ENCODE measurements around the gene HGS.

The HGS gene

DNA sequence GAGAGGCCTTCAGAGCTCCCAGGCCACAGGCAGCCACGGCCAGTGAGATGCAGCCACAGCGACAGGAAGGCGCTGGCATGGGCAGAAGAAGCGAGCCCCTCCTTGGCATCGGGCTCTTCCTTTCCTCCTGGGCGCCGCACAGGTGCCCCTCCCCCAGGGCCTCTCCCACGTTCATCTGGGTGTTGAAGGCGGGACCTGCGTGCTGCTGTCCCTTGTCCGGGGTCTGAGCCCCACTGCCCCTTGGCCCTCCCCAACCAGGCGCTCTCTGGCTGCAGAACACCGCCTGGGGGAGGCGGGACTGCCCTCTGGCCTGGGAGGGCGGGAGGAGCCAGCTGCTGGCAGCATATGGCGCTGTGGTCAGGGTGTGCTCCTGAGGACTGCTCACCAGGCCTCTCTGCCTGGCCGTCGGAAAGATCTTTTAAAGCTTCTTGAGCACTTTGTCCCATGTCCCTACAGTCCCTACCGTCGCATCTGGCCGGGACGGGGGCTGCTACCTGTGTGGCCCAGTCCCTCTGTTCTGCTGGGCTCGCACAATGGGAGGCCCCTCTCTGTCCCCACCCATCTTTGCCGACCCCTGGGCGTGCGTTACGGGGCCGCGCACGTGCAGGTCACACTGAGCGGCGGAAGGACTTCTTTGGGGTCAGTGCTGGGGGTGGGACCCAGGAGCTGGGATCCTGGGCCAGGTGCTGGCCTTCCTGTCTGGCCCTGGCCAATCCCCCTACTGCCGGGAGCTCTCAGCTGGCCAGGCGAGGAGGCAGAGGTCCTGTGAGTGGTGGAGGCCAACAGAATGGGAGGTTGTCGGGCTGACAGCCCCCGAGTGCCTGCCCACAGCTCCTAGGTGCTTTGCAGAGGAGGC is 30.0 kb downstream of the HGS start:
- intact Hi-C loops (cut with DNase I), result no loop called here
- DNase-seq, result no peak

DNA sequence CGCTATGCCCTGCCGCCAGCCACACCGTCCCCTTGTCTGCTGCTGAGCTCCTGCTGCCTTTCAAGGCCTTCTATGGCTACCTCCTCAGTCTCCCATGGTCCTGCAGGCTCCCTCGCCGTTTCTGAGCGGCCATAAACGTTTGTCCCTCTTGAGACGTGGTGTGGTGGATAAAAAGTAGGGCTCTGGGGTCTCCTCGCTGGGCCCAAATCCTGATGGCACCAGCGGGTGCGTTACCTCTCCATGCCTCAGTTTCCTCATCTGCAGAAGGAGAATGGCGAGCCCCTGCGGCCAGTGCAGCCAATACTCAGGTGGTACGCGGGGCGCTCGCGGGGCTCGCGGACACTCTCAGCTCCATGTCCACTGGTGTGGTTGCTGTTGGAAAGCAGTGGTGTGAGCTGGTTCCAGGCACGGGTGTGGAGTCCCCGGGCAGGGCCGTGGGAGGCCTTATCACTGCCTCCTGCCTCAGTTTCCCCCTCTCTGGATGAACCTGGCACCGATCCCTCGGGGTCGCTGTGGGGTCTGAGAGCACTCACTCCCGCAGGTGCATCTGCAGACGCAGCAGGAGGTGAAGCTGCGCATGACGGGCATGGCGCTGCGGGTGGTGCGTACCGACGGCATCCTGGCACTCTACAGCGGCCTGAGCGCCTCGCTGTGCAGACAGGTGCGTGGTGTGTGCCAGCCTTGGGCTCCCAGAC is 30.7 kb downstream of the HGS start:
- intact Hi-C loops (cut with DNase I), result no loop called here
- DNase-seq, result no peak

DNA sequence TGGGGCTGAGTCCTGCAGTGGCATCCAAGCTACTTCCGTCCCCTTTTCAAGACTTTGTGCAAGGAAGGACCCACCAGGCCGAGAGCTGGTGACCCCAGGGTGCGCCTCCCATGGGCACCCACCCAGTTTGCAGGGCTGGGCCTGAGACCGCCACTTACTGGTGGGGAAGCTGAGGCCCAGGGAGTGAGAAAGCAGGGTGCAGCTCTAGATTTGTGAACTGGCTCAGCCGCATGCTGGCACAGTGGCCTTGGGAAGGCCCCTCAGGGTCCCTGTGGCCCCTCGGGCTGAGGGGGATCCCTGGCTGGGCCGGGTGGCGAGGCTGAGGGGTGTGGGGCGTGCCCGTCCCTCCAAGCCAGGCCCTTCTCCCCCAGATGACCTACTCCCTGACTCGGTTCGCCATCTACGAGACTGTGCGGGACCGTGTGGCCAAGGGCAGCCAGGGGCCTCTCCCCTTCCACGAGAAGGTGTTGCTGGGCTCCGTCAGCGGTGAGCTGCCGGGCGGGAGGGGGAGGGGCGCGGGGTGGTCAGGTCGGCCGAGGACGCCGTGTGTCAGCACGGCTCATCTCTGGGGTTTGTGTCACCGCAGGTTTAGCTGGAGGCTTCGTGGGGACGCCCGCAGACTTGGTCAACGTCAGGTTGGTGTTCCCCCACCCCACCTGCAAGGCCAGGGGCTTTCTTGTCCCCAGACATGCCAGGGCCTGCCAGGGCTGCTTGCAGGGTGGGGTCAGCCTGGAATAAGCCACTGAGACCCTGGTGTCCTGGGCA is 31.5 kb downstream of the HGS start:
- intact Hi-C loops (cut with DNase I), result no loop called here
- DNase-seq, result no peak

DNA sequence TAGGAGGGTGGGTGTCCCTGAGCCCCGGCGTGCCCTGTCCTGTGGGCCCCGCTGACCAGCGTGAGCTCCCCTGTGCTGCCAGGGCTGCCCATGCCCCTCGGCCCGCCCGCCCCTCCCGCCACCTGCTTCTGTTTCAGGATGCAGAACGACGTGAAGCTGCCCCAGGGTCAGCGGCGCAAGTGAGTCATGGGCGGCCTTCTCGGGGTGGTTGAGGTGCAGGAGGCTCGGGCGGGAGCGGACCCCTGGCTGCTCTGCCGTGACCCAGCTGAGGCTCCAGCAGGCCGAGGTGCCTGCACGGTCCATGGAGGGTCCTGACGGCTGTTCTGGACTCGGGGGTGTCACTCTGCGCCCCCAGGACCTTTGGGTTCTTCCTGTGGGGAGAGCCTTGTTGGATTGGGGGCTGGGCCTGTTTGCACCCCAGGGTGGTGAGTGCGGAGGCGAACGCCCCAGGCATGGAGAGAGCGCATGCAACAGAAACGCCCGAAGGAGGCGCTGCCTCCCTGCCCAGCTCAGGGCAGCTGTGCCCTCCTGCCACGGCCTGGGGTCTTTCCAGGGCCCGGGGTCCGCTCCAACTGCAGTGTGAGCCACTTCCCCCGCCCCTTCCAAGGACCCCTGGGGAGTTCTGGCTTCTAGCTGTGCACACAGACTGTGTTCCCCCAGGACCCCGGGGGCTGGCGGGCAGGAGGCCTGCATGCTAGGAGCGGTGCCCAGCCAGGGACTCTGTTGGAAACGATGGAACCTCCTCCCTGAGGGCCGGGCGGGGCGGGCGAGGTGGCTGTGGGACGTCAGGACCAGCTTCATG is 32.3 kb downstream of the HGS start:
- DNase-seq, result no peak
- intact Hi-C loops (cut with DNase I), result no loop called here

DNA sequence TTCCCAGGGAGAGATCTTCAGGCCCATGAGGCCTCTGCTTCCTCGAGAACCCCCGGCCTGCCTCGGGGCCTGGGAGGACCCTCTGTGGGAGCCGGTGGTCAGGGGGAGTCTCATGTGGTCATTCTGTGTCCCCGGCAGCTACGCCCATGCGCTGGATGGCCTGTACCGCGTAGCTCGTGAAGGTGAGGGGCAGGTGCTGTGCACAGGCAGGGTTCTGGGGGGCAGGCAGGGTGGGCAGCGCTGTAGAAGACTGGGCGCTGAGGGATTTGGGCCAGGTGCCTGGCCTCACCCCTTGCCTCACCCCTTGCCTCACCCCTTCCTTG is 32.8 kb downstream of the HGS start:
- DNase-seq, result no peak
- intact Hi-C loops (cut with DNase I), result no loop called here

DNA sequence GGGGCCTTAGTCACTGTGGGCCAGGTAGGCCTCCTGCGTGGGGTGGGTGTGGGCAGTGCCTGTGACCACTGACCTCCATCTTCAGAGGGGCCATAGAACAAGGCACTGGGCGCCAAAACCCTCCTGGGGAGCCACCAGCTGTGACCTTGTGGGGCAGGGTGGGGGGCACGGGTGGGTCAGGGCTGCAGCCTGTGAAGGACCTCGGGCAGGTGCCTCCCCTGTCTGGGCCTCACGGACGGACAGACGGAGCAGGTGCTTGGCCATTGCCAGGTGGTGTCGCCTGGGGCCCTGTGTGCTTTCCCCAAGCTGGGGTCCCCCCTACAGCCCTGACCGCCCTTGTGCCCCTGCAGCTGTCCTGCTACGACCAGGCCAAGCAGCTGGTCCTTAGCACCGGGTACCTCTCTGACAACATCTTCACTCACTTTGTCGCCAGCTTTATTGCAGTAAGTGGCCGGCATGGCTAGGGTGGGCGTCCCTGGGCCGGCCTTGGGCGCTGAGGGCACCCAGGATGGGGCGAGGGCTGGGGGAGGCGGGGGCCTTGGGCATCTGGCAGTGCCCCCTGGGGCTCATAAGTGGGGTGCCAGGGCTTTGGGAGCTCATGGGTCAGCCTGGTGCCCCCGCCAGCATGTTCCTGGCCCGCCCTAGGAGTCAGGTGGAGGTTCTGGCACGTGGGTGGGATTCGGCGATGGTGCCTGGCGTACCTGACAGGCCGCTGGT is 33.4 kb downstream of the HGS start:
- intact Hi-C loops (cut with DNase I), result no loop called here
- no peak for DNase-seq

DNA sequence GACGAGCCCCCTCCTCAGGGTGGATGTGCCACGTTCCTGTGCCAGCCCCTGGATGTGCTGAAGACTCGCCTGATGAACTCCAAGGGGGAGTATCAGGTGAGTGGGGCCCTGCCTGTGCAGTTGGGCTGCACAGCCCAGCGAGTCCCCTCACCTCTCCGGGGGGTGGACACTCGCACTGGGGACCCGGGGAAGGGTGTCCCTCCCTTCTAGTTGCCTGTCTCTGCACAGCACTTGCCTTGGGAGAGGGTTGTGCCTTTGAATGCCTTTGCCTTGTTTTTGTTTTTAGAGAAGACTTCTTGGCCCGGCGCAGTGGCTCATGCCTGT is 33.9 kb downstream of the HGS start:
- intact Hi-C loops (cut with DNase I), result no loop called here
- DNase-seq, result no peak

DNA sequence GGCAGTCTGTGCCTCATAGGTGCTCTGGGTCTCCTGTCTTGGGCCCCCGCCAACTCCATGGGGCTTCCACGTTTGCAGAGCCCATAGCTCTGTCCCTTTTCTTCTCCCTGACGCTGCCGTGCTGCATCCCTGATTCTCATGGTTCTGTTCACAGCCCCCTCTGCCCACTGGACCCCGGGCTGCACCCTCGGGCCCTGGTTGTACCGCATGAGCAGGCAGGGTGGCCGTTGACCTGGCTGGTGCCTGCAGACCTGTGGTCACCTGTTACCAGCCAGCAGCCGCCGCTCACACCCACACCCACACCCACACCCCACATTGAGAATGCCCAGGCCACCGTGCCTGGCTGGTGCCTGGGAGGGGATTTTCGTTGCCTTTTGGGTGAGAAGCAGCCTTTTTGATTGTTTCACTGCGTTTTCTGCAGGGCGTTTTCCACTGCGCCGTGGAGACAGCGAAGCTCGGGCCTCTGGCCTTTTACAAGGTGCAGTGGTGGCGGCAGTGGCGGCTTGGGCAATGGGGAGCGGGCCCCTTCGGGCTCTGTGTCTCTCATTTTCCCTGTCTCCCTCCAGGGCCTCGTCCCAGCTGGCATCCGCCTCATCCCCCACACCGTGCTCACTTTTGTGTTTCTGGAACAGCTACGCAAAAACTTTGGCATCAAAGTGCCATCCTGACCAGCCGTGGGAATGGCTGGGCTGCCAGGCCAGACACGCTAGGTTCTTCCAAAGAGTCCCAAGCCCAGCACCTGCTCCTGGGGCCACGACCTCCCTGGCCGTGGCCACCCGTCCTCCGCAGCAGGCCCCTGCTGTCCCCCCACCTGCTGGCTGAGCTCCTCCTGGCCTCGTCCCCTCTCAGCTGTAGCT is 35.8 kb downstream of the HGS start:
- intact Hi-C loops (cut with DNase I), result no loop called here
- DNase-seq, result peak in 9 of 42 donors; percentile 18 to 54 (median 32)

DNA sequence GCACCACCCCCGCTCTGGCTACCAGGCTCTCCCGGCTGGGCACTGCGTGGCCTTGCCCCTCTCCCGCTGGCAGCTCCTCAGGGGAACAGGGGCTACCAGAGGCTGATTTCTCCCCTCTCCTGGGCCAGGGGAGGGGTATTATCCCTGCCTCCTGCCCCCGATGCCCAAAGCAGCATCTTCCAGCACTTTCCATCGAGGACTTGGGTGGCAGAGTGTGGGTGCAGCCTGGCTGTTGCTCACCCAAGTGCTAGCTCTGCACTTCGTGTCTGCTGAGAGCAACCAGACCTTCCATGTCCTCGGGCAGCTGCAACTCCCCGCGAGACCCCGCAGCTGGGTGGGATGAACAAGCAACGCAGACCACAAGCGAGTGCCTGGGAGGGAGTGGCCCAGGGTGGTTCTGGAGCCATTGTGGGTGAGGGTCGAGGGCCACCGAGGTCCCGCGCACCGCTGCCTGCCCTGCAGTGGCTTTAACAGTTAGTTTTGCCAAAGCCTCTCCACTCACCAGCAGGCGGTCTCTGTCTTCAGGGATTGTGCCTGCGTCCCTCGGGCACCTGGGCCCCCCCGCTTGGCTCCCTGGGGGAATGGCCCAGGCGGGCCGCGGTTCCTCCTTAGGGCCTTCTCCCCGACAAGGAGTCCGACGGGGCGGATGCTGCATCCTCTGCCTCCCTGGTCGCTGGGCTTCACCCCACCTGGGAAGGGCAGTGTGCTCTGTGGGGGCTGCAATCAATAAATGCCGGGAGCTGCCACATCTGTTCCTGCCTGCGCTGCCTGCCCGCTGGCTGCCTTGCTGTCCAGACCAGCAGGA is 36.7 kb downstream of the HGS start:
- DNase-seq, result no peak
- intact Hi-C loops (cut with DNase I), result no loop called here

DNA sequence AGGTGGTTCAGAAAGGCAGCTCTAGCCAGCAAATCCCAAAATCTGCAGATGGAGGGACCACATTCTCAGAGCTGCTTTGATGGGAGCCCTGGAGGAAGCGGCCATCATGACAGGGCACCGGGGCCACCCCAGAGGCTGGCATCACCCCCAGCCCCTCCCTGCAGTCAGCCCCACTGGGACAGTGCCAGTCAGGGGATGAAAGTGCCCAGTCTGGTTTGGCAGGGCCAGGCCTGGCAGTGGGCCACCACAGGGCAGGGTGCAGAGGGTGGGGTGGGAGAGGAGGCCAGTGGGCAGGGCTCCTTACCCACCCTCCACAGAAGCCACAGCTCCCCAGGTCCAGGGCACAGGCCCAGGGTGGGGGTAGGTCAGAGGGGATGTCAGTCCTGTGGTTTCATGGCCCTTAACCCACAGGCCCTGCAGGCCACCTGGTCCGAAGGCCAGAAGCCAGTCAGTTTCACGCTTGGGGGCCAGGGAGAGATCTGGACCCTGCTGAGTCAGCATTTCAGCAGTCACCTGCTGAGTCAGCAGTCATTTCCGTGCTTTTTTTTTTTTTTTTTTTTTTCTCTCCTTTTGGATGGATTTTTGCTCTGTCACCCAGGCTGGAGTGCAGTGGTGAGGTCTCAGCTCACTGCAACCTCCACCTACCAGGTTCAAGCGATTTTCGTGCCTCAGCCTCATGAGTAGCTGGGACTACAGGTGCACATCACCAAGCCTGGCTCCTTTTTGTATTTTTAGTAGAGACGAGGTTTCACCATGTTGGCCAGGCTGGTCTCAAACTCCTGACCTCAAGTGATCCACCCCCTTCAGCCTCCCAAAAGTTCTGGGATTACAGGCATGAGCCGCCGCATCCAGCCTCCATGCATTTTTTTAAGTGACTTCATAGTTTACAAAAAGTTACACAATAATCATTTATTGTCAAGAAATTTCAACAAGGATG is 38.6 kb downstream of the HGS start:
- DNase-seq, result peak in 26 of 42 donors; percentile 26 to 72 (median 42)
- intact Hi-C loops (cut with DNase I), result no loop called here

DNA sequence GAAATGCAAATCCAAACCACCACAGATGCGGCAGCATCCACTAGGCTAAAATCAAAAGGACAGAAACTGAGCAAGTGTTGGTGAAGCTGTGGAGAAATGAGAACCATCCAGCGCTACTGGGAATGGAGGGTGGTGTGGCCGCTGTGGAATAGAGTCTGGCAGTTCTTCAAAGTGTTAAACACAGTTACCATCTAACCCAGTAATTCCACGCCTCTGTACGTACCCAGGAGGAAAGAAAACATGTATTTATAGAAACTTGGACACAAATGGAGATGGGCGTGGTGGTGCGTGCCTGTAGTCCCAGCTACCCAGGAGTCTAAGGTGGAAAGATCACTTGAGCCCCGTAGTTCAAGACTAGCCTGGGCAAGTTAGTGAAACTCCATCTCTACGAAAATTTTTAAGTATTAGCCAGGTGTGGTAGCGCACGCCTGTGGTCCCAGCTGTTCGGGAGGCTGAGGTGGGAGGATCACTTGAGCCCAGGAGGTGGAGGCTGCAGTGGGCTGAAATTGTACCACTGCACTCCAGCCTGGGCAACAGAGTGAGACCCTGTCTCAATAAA is 39.9 kb downstream of the HGS start:
- intact Hi-C loops (cut with DNase I), result no loop called here
- DNase-seq, result no peak

DNA sequence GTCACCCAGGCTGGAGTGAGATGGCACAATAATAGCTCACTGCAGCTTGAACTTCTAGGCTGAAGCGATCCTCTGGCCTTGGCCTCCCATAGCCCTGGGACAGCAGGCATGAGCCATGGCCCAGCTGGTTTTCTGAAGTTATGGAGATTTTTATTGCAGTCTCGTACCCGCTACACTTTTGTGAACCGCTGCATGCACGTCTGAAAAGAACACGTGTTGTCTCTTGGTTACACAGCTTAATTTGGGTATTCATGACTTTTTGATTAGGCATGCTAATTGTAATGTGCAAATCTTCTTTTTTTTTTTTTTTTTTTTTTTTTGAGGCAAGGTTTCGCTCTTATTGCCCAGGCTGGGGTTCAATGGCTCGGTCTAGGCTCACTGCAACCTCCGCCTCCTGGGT is 41.6 kb downstream of the HGS start:
- no peak for DNase-seq
- intact Hi-C loops (cut with DNase I), result no loop called here

DNA sequence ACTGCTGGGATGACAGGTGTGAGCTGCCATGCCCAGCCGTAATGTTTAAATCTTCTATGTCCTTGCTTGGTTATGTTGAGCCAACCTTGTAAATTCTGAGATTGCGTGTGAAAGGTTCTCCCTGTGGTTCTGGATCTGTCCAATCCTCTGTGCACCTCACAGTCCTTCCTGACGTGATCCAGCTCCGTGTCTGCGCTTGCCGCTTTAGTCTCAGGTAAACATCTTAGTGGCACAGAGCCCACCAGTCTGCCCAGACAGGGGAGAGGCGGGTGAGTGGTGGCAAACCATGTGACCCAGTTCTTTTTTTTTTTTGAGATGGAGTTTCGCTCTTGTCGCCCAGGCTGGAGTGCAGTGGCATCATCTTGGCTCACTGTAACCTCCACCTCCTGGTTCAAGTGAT is 42.2 kb downstream of the HGS start:
- intact Hi-C loops (cut with DNase I), result no loop called here
- no peak for DNase-seq

DNA sequence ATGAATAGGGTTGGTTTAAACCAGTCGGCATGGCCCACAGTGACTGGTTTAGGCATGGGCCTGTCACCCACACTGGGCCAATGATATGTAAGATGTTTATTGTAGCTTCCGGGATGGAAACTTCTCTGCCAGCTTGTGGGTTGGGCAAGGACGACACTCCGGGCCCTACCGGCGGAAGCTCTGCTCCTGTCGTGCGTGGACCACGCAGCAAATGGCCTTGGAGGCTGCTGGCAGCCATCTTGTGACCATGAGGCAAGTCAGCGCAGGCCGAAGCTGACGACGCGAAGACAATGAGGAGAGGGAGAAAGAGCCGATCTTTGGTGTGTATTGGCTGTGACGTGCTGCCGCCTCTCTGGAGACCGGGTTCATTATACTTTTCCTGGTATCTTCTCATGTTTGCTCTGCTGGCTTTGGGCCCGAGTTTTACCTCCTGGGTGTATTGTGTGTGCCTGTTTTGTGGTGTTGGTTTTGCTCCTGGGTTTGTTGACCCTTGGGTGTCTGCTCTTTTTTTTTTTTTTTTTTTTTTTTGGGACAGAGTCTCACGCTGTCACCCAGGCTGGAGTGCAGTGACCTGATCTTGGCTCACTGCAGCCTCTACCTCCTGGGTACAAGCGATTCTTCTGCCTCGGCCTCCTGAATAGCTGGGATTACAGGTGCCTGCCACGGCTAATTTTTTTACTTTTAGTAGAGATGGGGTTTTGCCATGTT is 43.7 kb downstream of the HGS start:
- no peak for DNase-seq
- intact Hi-C loops (cut with DNase I), result no loop called here
